H1 (cell line): ENCODE data around the gene DPH6.

Experiments
- HDAC2 ChIP-seq, 2 experiments: fragments of 300-600 bp in 1 of 2; sonication (generic) in 1 of 2; IDR thresholded peaks; 2 replicates each; pipeline ENCODE4 v1.6.1; 2011 to 2012; ENCODE audit warnings: low read depth in 2 of 2, low read length in 2 of 2, mild to moderate bottlenecking in 2 of 2, moderate library complexity in 2 of 2, borderline replicate concordance in 1 of 2, inconsistent platforms in 1 of 2
- JUND ChIP-seq: IDR thresholded peaks from 2 replicates; pipeline ENCODE4 v1.6.1; 2011; ENCODE audit warnings: mild to moderate bottlenecking, improper control_type of control experiment, low read length
- POLR2A ChIP-seq, 2 experiments: IDR thresholded peaks; 1 replicate in 1 of 2; 2 replicates in 1 of 2; pipeline ENCODE4 v1.6.1; 2011; ENCODE audit warnings: low read depth in 2 of 2, low read length in 2 of 2, mild to moderate bottlenecking in 2 of 2; ENCODE audit errors: control extremely low read depth in 1 of 2
- TF ChIP-seq, protein P1 (sequence below), 3 experiments: IDR thresholded peaks; 1 replicate in 2 of 3; 2 replicates in 1 of 3; pipeline versions ENCODE4 v1.5.1 to v1.6.1; 2011; ENCODE audit warnings: low read length in 3 of 3, mild to moderate bottlenecking in 3 of 3, inconsistent platforms in 2 of 3, low read depth in 1 of 3, moderate library complexity in 1 of 3; ENCODE audit not compliant: insufficient read depth in 1 of 3; ENCODE audit errors: control extremely low read depth in 1 of 3

- no peak for TF ChIP-seq JUND
- no peak for TF ChIP-seq HDAC2 (IDR thresholded peaks at IDR 0.05; ENCODE audit: borderline replicate concordance in 1 of 2, low read depth in 2 of 2, low read length in 2 of 2)
- TF ChIP-seq POLR2A (IDR thresholded peaks at IDR 0.05; ENCODE audit: control extremely low read depth in 1 of 2, low read depth in 2 of 2, low read length in 2 of 2), result no peak
- TF ChIP-seq, protein P1, sequence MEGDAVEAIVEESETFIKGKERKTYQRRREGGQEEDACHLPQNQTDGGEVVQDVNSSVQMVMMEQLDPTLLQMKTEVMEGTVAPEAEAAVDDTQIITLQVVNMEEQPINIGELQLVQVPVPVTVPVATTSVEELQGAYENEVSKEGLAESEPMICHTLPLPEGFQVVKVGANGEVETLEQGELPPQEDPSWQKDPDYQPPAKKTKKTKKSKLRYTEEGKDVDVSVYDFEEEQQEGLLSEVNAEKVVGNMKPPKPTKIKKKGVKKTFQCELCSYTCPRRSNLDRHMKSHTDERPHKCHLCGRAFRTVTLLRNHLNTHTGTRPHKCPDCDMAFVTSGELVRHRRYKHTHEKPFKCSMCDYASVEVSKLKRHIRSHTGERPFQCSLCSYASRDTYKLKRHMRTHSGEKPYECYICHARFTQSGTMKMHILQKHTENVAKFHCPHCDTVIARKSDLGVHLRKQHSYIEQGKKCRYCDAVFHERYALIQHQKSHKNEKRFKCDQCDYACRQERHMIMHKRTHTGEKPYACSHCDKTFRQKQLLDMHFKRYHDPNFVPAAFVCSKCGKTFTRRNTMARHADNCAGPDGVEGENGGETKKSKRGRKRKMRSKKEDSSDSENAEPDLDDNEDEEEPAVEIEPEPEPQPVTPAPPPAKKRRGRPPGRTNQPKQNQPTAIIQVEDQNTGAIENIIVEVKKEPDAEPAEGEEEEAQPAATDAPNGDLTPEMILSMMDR (IDR thresholded peaks at IDR 0.05; ENCODE audit: control extremely low read depth in 1 of 3, insufficient read depth in 1 of 3, low read depth in 1 of 3, low read length in 3 of 3), result no peak
Measured at GRCh38 chr15:35507932-35508638, 37.9 kb downstream of the DPH6 start.
